ENCODE measurements around the gene SEMA6C. TPM values are rescaled to one million over a fixed set of nuclear protein-coding genes. Genes with fewer than 3 reads are reported as not detected.
"Not testable (repeated sequence)": the region's sequence is repeated elsewhere in the genome, so short reads cannot be mapped to it uniquely, and the experiment has no call there.

The SEMA6C gene
- total RNA-seq (1.5 TPM), polyA plus RNA-seq (24.3 TPM)
- long read RNA-seq, donor 1, result 0 reads
- long read RNA-seq, donor 2, result 0 reads
- long read RNA-seq, donor 3, result 0 reads
- long read RNA-seq, donor 4, result 0 reads
- long read RNA-seq, donor 5, result 0 reads
- long read RNA-seq, donor 6, result 0 reads
- long read RNA-seq, donor 7, result 0 reads
- long read RNA-seq, donor 8, result 0 reads
- long read RNA-seq, donor 9, result 0 reads
- long read RNA-seq, donor 10, result 0 reads

GRCh38 chr1:151146412-151147131 is at the start of gene SEMA6C:
SEMA6C (minus strand) TSS chr1:151146631; CDS start chr1:151142621, 4,010 bp downstream.
- H3K27me3 ChIP-seq (ENCODE audit: control insufficient read depth in 2 of 2, insufficient read depth in 1 of 2, low read length in 1 of 2), result peaks cover 0 to 21% of the 10 kb centered on the region in 2 donors
- peak in 8 of 9 donors; percentile 61 to 91 (median 78) for DNase-seq (ENCODE audit: low read depth in 6 of 9, low spot score in 9 of 9)
- H3K4me1 ChIP-seq (ENCODE audit: control insufficient read depth in 2 of 2, insufficient read depth in 2 of 2, low read length in 2 of 2), result peaks cover 6 to 39% of the 10 kb centered on the region in 2 donors
- no peak within 1 kb of the TSS for H3K27ac ChIP-seq (ENCODE audit: low read depth in 1 of 2, low read length in 1 of 2)
- no peaks in the 10 kb centered on the region for H3K36me3 ChIP-seq (ENCODE audit: control insufficient read depth in 2 of 2, insufficient read depth in 2 of 2, low read length in 1 of 2)
- under 1% methylated on average over 61 of the region's 61 CpGs for WGBS
- H3K4me3 ChIP-seq (ENCODE audit: low read length in 2 of 2), result peak within 1 kb of the TSS; percentile 82 to 89
- H3K9me3 ChIP-seq (ENCODE audit: control insufficient read depth in 2 of 2, insufficient read depth in 1 of 2, low read length in 1 of 2), result peaks cover 0 to 6% of the 10 kb centered on the region in 2 donors

GRCh38 chr1:151194894-151195594 is 48.6 kb upstream of the SEMA6C start:
- not testable (repeated sequence) for H3K36me3 ChIP-seq (ENCODE audit: control insufficient read depth in 2 of 2, insufficient read depth in 2 of 2, low read length in 1 of 2); H3K4me3 ChIP-seq (ENCODE audit: low read length in 2 of 2)
- peaks cover 5 to 17% of the 10 kb centered on the region in 2 donors for H3K4me1 ChIP-seq (ENCODE audit: control insufficient read depth in 2 of 2, insufficient read depth in 2 of 2, low read length in 2 of 2)

GRCh38 chr1:151193856-151194255 is 47.4 kb upstream of the SEMA6C start:
- WGBS, result 90% methylated on average over 1 of the region's 1 CpG
- Histone ChIP-seq H3K4me3 (ENCODE audit: low read length in 2 of 2) (no peak overlapping the region), H3K27me3 (ENCODE audit: control insufficient read depth in 2 of 2, insufficient read depth in 1 of 2, low read length in 1 of 2) (peaks cover 2 to 5% of the 10 kb centered on the region in 2 donors), H3K4me1 (ENCODE audit: control insufficient read depth in 2 of 2, insufficient read depth in 2 of 2, low read length in 2 of 2) (peaks cover 4 to 17% of the 10 kb centered on the region in 2 donors), H3K9me3 (ENCODE audit: control insufficient read depth in 2 of 2, insufficient read depth in 1 of 2, low read length in 1 of 2) (no peaks in the 10 kb centered on the region), H3K36me3 (ENCODE audit: control insufficient read depth in 2 of 2, insufficient read depth in 2 of 2, low read length in 1 of 2) (no peaks in the 10 kb centered on the region), H3K27ac (ENCODE audit: low read depth in 1 of 2, low read length in 1 of 2) (no peak overlapping the region)
- DNase-seq (ENCODE audit: low read depth in 6 of 9, low spot score in 9 of 9), result no peak

More at GRCh38 chr1:151194894-151195594, 48.6 kb upstream of the SEMA6C start:
- not testable (repeated sequence) for H3K9me3 ChIP-seq (ENCODE audit: control insufficient read depth in 2 of 2, insufficient read depth in 1 of 2, low read length in 1 of 2); H3K27me3 ChIP-seq (ENCODE audit: control insufficient read depth in 2 of 2, insufficient read depth in 1 of 2, low read length in 1 of 2); H3K27ac ChIP-seq (ENCODE audit: low read depth in 1 of 2, low read length in 1 of 2); DNase-seq (ENCODE audit: low read depth in 6 of 9, low spot score in 9 of 9)
- 92% methylated on average over 17 of the region's 17 CpGs for WGBS

- Histone ChIP-seq H3K4me3 (ENCODE audit: low read length in 2 of 2) (no peak overlapping the region), H3K27ac (ENCODE audit: low read depth in 1 of 2, low read length in 1 of 2) (no peak overlapping the region), H3K27me3 (ENCODE audit: control insufficient read depth in 2 of 2, insufficient read depth in 1 of 2, low read length in 1 of 2) (peaks cover 2 to 5% of the 10 kb centered on the region in 2 donors), H3K4me1 (ENCODE audit: control insufficient read depth in 2 of 2, insufficient read depth in 2 of 2, low read length in 2 of 2) (peaks cover 10 to 23% of the 10 kb centered on the region in 2 donors), H3K9me3 (ENCODE audit: control insufficient read depth in 2 of 2, insufficient read depth in 1 of 2, low read length in 1 of 2) (no peaks in the 10 kb centered on the region), H3K36me3 (ENCODE audit: control insufficient read depth in 2 of 2, insufficient read depth in 2 of 2, low read length in 1 of 2) (no peaks in the 10 kb centered on the region)
- no peak for DNase-seq (ENCODE audit: low read depth in 6 of 9, low spot score in 9 of 9)
- 88% methylated on average over 6 of the region's 6 CpGs for WGBS
These were observed 46.9 kb upstream of the SEMA6C start for GRCh38 chr1:151193304-151193703.

GRCh38 chr1:151192047-151192446 is 45.6 kb upstream of the SEMA6C start:
- Histone ChIP-seq H3K36me3 (ENCODE audit: control insufficient read depth in 2 of 2, insufficient read depth in 2 of 2, low read length in 1 of 2) (no peaks in the 10 kb centered on the region), H3K4me1 (ENCODE audit: control insufficient read depth in 2 of 2, insufficient read depth in 2 of 2, low read length in 2 of 2) (peaks cover 10 to 18% of the 10 kb centered on the region in 2 donors), H3K4me3 (ENCODE audit: low read length in 2 of 2) (no peak overlapping the region), H3K27ac (ENCODE audit: low read depth in 1 of 2, low read length in 1 of 2) (no peak overlapping the region), H3K9me3 (ENCODE audit: control insufficient read depth in 2 of 2, insufficient read depth in 1 of 2, low read length in 1 of 2) (no peaks in the 10 kb centered on the region), H3K27me3 (ENCODE audit: control insufficient read depth in 2 of 2, insufficient read depth in 1 of 2, low read length in 1 of 2) (peaks cover 2 to 5% of the 10 kb centered on the region in 2 donors)
- 88% methylated on average over 7 of the region's 7 CpGs for WGBS
- DNase-seq (ENCODE audit: low read depth in 6 of 9, low spot score in 9 of 9), result no peak

GRCh38 chr1:151189637-151190445 is 43.4 kb upstream of the SEMA6C start, which contains the start of gene VPS72:
VPS72 (minus strand) TSS chr1:151190197; CDS start chr1:151190121, 76 bp downstream.
- Histone ChIP-seq H3K27me3 (ENCODE audit: control insufficient read depth in 2 of 2, insufficient read depth in 1 of 2, low read length in 1 of 2) (peaks cover 2 to 5% of the 10 kb centered on the region in 2 donors), H3K9me3 (ENCODE audit: control insufficient read depth in 2 of 2, insufficient read depth in 1 of 2, low read length in 1 of 2) (no peaks in the 10 kb centered on the region), H3K4me1 (ENCODE audit: control insufficient read depth in 2 of 2, insufficient read depth in 2 of 2, low read length in 2 of 2) (peaks cover 10 to 16% of the 10 kb centered on the region in 2 donors), H3K27ac (ENCODE audit: low read depth in 1 of 2, low read length in 1 of 2) (peak within 1 kb of the TSS; percentile 77 to 91), H3K36me3 (ENCODE audit: control insufficient read depth in 2 of 2, insufficient read depth in 2 of 2, low read length in 1 of 2) (peaks cover 9 to 11% of the 10 kb centered on the region in 2 donors), H3K4me3 (ENCODE audit: low read length in 2 of 2) (peak within 1 kb of the TSS; percentile 51 to 83)
- WGBS, result under 1% methylated on average over 42 of the region's 42 CpGs
- DNase-seq (ENCODE audit: low read depth in 6 of 9, low spot score in 9 of 9), result peak; percentile 79 to 95 (median 88)

- H3K27ac ChIP-seq (ENCODE audit: low read depth in 1 of 2, low read length in 1 of 2); H3K9me3 ChIP-seq (ENCODE audit: control insufficient read depth in 2 of 2, insufficient read depth in 1 of 2, low read length in 1 of 2); DNase-seq (ENCODE audit: low read depth in 6 of 9, low spot score in 9 of 9); H3K27me3 ChIP-seq (ENCODE audit: control insufficient read depth in 2 of 2, insufficient read depth in 1 of 2, low read length in 1 of 2): not testable (repeated sequence)
- 93% methylated on average over 8 of the region's 8 CpGs for WGBS
- peaks cover 14 to 20% of the 10 kb centered on the region in 2 donors for H3K36me3 ChIP-seq (ENCODE audit: control insufficient read depth in 2 of 2, insufficient read depth in 2 of 2, low read length in 1 of 2)
- peak overlapping the region; percentile 51 to 83 for H3K4me3 ChIP-seq (ENCODE audit: low read length in 2 of 2)
- H3K4me1 ChIP-seq (ENCODE audit: control insufficient read depth in 2 of 2, insufficient read depth in 2 of 2, low read length in 2 of 2), result peaks cover 10 to 16% of the 10 kb centered on the region in 2 donors
These were observed 42.2 kb upstream of the SEMA6C start for GRCh38 chr1:151188667-151189066.

- no peak overlapping the region for H3K27ac ChIP-seq (ENCODE audit: low read depth in 1 of 2, low read length in 1 of 2)
- 100% methylated on average over 1 of the region's 1 CpG for WGBS
- H3K4me1 ChIP-seq (ENCODE audit: control insufficient read depth in 2 of 2, insufficient read depth in 2 of 2, low read length in 2 of 2), result peaks cover 10 to 16% of the 10 kb centered on the region in 2 donors
- H3K9me3 ChIP-seq (ENCODE audit: control insufficient read depth in 2 of 2, insufficient read depth in 1 of 2, low read length in 1 of 2), result no peaks in the 10 kb centered on the region
- peaks cover 19 to 33% of the 10 kb centered on the region in 2 donors for H3K36me3 ChIP-seq (ENCODE audit: control insufficient read depth in 2 of 2, insufficient read depth in 2 of 2, low read length in 1 of 2)
- no peak overlapping the region for H3K4me3 ChIP-seq (ENCODE audit: low read length in 2 of 2)
- no peak for DNase-seq (ENCODE audit: low read depth in 6 of 9, low spot score in 9 of 9)
- H3K27me3 ChIP-seq (ENCODE audit: control insufficient read depth in 2 of 2, insufficient read depth in 1 of 2, low read length in 1 of 2), result no peaks in the 10 kb centered on the region
These were observed 40.8 kb upstream of the SEMA6C start for GRCh38 chr1:151187205-151187604.

All from thymus (tissue), 14 donors.